ENCODE data around the gene IFI35.
"Not testable (repeated sequence)": the region's sequence is repeated elsewhere in the genome, so short reads cannot be mapped to it uniquely, and the experiment has no call there.

IFI35 gene

GRCh38 chr17:43006639-43007551 lies at the start of gene IFI35:
TSS of gene IFI35 (plus strand) at chr17:43006784. CDS start at chr17:43006948, 164 bp downstream.
- H3K27ac ChIP-seq (ENCODE audit: low read depth in 2 of 2, low read length in 2 of 2) = peak within 1 kb of the TSS; percentile 95 to 98
- H3K27me3 ChIP-seq (ENCODE audit: control insufficient read depth in 2 of 2, insufficient read depth in 2 of 2, low read length in 2 of 2) = no peaks in the 10 kb centered on the region
- H3K36me3 ChIP-seq (ENCODE audit: control insufficient read depth in 2 of 2, insufficient read depth in 2 of 2, low read length in 2 of 2) = peaks cover 14 to 16% of the 10 kb centered on the region in 2 donors
- peak within 1 kb of the TSS; percentile 96 to 99 for H3K9ac ChIP-seq (ENCODE audit: low read depth in 1 of 2, low read length in 2 of 2)
- H3K4me3 ChIP-seq (ENCODE audit: low read length in 2 of 2) = peak within 1 kb of the TSS; percentile 96 to 99
- H3K4me1 ChIP-seq (ENCODE audit: control insufficient read depth in 2 of 2, insufficient read depth in 2 of 2, low read length in 2 of 2) = peaks cover 14 to 27% of the 10 kb centered on the region in 2 donors
- H3K9me3 ChIP-seq (ENCODE audit: control insufficient read depth in 2 of 2, low read length in 2 of 2) = no peaks in the 10 kb centered on the region

GRCh38 chr17:42964161-42964932 lies 42.2 kb upstream of the IFI35 start, which contains the start of gene AARSD1:
TSS of gene AARSD1 (minus strand) at chr17:42964454. CDS start at chr17:42964440, 14 bp downstream.
- Histone ChIP-seq H3K36me3 (ENCODE audit: control insufficient read depth in 2 of 2, insufficient read depth in 2 of 2, low read length in 2 of 2) (peaks cover 16 to 21% of the 10 kb centered on the region in 2 donors), H3K4me3 (ENCODE audit: low read length in 2 of 2) (peak within 1 kb of the TSS; percentile 83 to 95), H3K9ac (ENCODE audit: low read depth in 1 of 2, low read length in 2 of 2) (peak within 1 kb of the TSS; percentile 70 to 87), H3K27me3 (ENCODE audit: control insufficient read depth in 2 of 2, insufficient read depth in 2 of 2, low read length in 2 of 2) (no peaks in the 10 kb centered on the region), H3K27ac (ENCODE audit: low read depth in 2 of 2, low read length in 2 of 2) (peak within 1 kb of the TSS; percentile 72 to 81), H3K9me3 (ENCODE audit: control insufficient read depth in 2 of 2, low read length in 2 of 2) (no peaks in the 10 kb centered on the region), H3K4me1 (ENCODE audit: control insufficient read depth in 2 of 2, insufficient read depth in 2 of 2, low read length in 2 of 2) (peaks cover 5 to 6% of the 10 kb centered on the region in 2 donors)

- peaks cover 0 to 2% of the 10 kb centered on the region in 2 donors for H3K36me3 ChIP-seq (ENCODE audit: control insufficient read depth in 2 of 2, insufficient read depth in 2 of 2, low read length in 2 of 2)
- no peaks in the 10 kb centered on the region for H3K9me3 ChIP-seq (ENCODE audit: control insufficient read depth in 2 of 2, low read length in 2 of 2)
- no peak overlapping the region for H3K9ac ChIP-seq (ENCODE audit: low read depth in 1 of 2, low read length in 2 of 2)
- H3K27ac ChIP-seq (ENCODE audit: low read depth in 2 of 2, low read length in 2 of 2) = no peak overlapping the region
- H3K27me3 ChIP-seq (ENCODE audit: control insufficient read depth in 2 of 2, insufficient read depth in 2 of 2, low read length in 2 of 2) = no peaks in the 10 kb centered on the region
- peaks cover 5 to 6% of the 10 kb centered on the region in 2 donors for H3K4me1 ChIP-seq (ENCODE audit: control insufficient read depth in 2 of 2, insufficient read depth in 2 of 2, low read length in 2 of 2)
- no peak overlapping the region for H3K4me3 ChIP-seq (ENCODE audit: low read length in 2 of 2)
Observed at GRCh38 chr17:42967925-42968324, 38.7 kb upstream of the IFI35 start.

- H3K27ac ChIP-seq (ENCODE audit: low read depth in 2 of 2, low read length in 2 of 2) = no peak overlapping the region
- no peaks in the 10 kb centered on the region for H3K27me3 ChIP-seq (ENCODE audit: control insufficient read depth in 2 of 2, insufficient read depth in 2 of 2, low read length in 2 of 2)
- H3K9ac ChIP-seq (ENCODE audit: low read depth in 1 of 2, low read length in 2 of 2) = no peak overlapping the region
- H3K4me1 ChIP-seq (ENCODE audit: control insufficient read depth in 2 of 2, insufficient read depth in 2 of 2, low read length in 2 of 2) = no peaks in the 10 kb centered on the region
- no peak overlapping the region for H3K4me3 ChIP-seq (ENCODE audit: low read length in 2 of 2)
- H3K9me3 ChIP-seq (ENCODE audit: control insufficient read depth in 2 of 2, low read length in 2 of 2) = no peaks in the 10 kb centered on the region
- peaks cover 0 to 1% of the 10 kb centered on the region in 2 donors for H3K36me3 ChIP-seq (ENCODE audit: control insufficient read depth in 2 of 2, insufficient read depth in 2 of 2, low read length in 2 of 2)
Observed at GRCh38 chr17:42969001-42969581, 37.5 kb upstream of the IFI35 start.

GRCh38 chr17:42971589-42971988 lies 35.0 kb upstream of the IFI35 start:
- Histone ChIP-seq H3K4me3 (ENCODE audit: low read length in 2 of 2) (no peak overlapping the region), H3K27me3 (ENCODE audit: control insufficient read depth in 2 of 2, insufficient read depth in 2 of 2, low read length in 2 of 2) (no peaks in the 10 kb centered on the region), H3K27ac (ENCODE audit: low read depth in 2 of 2, low read length in 2 of 2) (no peak overlapping the region), H3K9ac (ENCODE audit: low read depth in 1 of 2, low read length in 2 of 2) (no peak overlapping the region), H3K36me3 (ENCODE audit: control insufficient read depth in 2 of 2, insufficient read depth in 2 of 2, low read length in 2 of 2) (no peaks in the 10 kb centered on the region), H3K4me1 (ENCODE audit: control insufficient read depth in 2 of 2, insufficient read depth in 2 of 2, low read length in 2 of 2) (no peaks in the 10 kb centered on the region), H3K9me3 (ENCODE audit: control insufficient read depth in 2 of 2, low read length in 2 of 2) (no peaks in the 10 kb centered on the region)

GRCh38 chr17:42973323-42973722 lies 33.3 kb upstream of the IFI35 start:
- not testable (repeated sequence) for H3K27me3 ChIP-seq (ENCODE audit: control insufficient read depth in 2 of 2, insufficient read depth in 2 of 2, low read length in 2 of 2); H3K4me1 ChIP-seq (ENCODE audit: control insufficient read depth in 2 of 2, insufficient read depth in 2 of 2, low read length in 2 of 2); H3K4me3 ChIP-seq (ENCODE audit: low read length in 2 of 2); H3K36me3 ChIP-seq (ENCODE audit: control insufficient read depth in 2 of 2, insufficient read depth in 2 of 2, low read length in 2 of 2); H3K9me3 ChIP-seq (ENCODE audit: control insufficient read depth in 2 of 2, low read length in 2 of 2); H3K9ac ChIP-seq (ENCODE audit: low read depth in 1 of 2, low read length in 2 of 2); H3K27ac ChIP-seq (ENCODE audit: low read depth in 2 of 2, low read length in 2 of 2)

- H3K4me3 ChIP-seq (ENCODE audit: low read length in 2 of 2) = no peak overlapping the region
- no peaks in the 10 kb centered on the region for H3K36me3 ChIP-seq (ENCODE audit: control insufficient read depth in 2 of 2, insufficient read depth in 2 of 2, low read length in 2 of 2)
- no peaks in the 10 kb centered on the region for H3K27me3 ChIP-seq (ENCODE audit: control insufficient read depth in 2 of 2, insufficient read depth in 2 of 2, low read length in 2 of 2)
- H3K9ac ChIP-seq (ENCODE audit: low read depth in 1 of 2, low read length in 2 of 2) = no peak overlapping the region
- H3K27ac ChIP-seq (ENCODE audit: low read depth in 2 of 2, low read length in 2 of 2) = no peak overlapping the region
- H3K9me3 ChIP-seq (ENCODE audit: control insufficient read depth in 2 of 2, low read length in 2 of 2) = no peaks in the 10 kb centered on the region
- H3K4me1 ChIP-seq (ENCODE audit: control insufficient read depth in 2 of 2, insufficient read depth in 2 of 2, low read length in 2 of 2) = peaks cover 13% of the 10 kb centered on the region in 2 donors
Observed at GRCh38 chr17:42975265-42975664, 31.3 kb upstream of the IFI35 start.

- not testable (repeated sequence) for H3K27me3 ChIP-seq (ENCODE audit: control insufficient read depth in 2 of 2, insufficient read depth in 2 of 2, low read length in 2 of 2); H3K36me3 ChIP-seq (ENCODE audit: control insufficient read depth in 2 of 2, insufficient read depth in 2 of 2, low read length in 2 of 2); H3K9me3 ChIP-seq (ENCODE audit: control insufficient read depth in 2 of 2, low read length in 2 of 2); H3K4me3 ChIP-seq (ENCODE audit: low read length in 2 of 2); H3K27ac ChIP-seq (ENCODE audit: low read depth in 2 of 2, low read length in 2 of 2); H3K9ac ChIP-seq (ENCODE audit: low read depth in 1 of 2, low read length in 2 of 2)
- peaks cover 13% of the 10 kb centered on the region in 2 donors for H3K4me1 ChIP-seq (ENCODE audit: control insufficient read depth in 2 of 2, insufficient read depth in 2 of 2, low read length in 2 of 2)
Observed at GRCh38 chr17:42975701-42976100, 30.9 kb upstream of the IFI35 start.

- H3K36me3 ChIP-seq (ENCODE audit: control insufficient read depth in 2 of 2, insufficient read depth in 2 of 2, low read length in 2 of 2) = peaks cover 0 to 5% of the 10 kb centered on the region in 2 donors
Observed at GRCh38 chr17:42979511-42980273, 26.9 kb upstream of the IFI35 start, which contains the start of gene PTGES3L. TSS of gene PTGES3L (minus strand) at chr17:42980080. CDS start at chr17:42980053, 27 bp downstream.

More at GRCh38 chr17:42979511-42980273, 26.9 kb upstream of the IFI35 start, which contains the start of gene PTGES3L:
- Histone ChIP-seq H3K4me3 (ENCODE audit: low read length in 2 of 2) (peak within 1 kb of the TSS; percentile 93 to 94), H3K4me1 (ENCODE audit: control insufficient read depth in 2 of 2, insufficient read depth in 2 of 2, low read length in 2 of 2) (peaks cover 26 to 27% of the 10 kb centered on the region in 2 donors), H3K9ac (ENCODE audit: low read depth in 1 of 2, low read length in 2 of 2) (peak within 1 kb of the TSS; percentile 82 to 89), H3K9me3 (ENCODE audit: control insufficient read depth in 2 of 2, low read length in 2 of 2) (no peaks in the 10 kb centered on the region), H3K27ac (ENCODE audit: low read depth in 2 of 2, low read length in 2 of 2) (peak within 1 kb of the TSS; percentile 89 to 90), H3K27me3 (ENCODE audit: control insufficient read depth in 2 of 2, insufficient read depth in 2 of 2, low read length in 2 of 2) (no peaks in the 10 kb centered on the region)
